K562 (cell line): ENCODE results near the gene SLC8A1. TPM values are rescaled to one million over a fixed set of nuclear protein-coding genes. Genes with fewer than 3 reads are reported as not detected.

ENCODE experiments used
- ATAC-seq: fragments of 200-7000 bp; cut with Tn5 transposase; 3 replicates; pipeline ENCODE4 v1.9.1; 2020; ENCODE audit warnings: moderate library complexity
- BruUV-seq: library from RNA; stranded (reverse); fragments of 400-500 nt; replicated peaks from 2 replicates; lab custom pipeline; 2021; lab: Mats Ljungman, UMichigan
- CTCF ChIA-PET: fragments of 300-600 bp; formaldehyde crosslinking; extraction: SDS; loops from one replicate; lab custom pipeline; 2021; ENCODE audit warnings: low intra/inter-chr PET ratio; lab: Yijun Ruan, JAX
- POLR2A ChIA-PET: fragments of 300-600, 350-650 bp; sonication (Branson Sonifier 250); formaldehyde crosslinking; extraction: SDS; loops from one replicate; lab custom pipeline; 2021; ENCODE audit warnings: antibody characterized with exemption, inconsistent platforms; lab: Yijun Ruan, JAX
- DNase-seq, 4 experiments: peaks; one replicate each; pipeline versions ENCODE4 v3.0.0 to v3.0.0-alpha.2; 2011 to 2018; ENCODE audit warnings: low spot score in 3 of 4, mixed read lengths in 3 of 4; ENCODE audit errors: extremely low read depth in 1 of 4
- FAIRE-seq: peaks from 2 replicates; lab custom pipeline; 2011; peaks lifted over from hg19 to GRCh38; lab: Jason Lieb, UNC
- H2AFZ ChIP-seq: 2 replicates; pipeline ENCODE4 v1.6.0; 2011; ENCODE audit warnings: low read depth, low read length, control low read depth, inconsistent platforms
- H3K27ac ChIP-seq: fragments of 200-600 bp; 3 replicates; pipeline ENCODE4 v1.8.0; 2011; ENCODE audit warnings: low read depth, mild to moderate bottlenecking, control low read depth, inconsistent platforms, low read length, moderate library complexity, mixed read lengths; ENCODE audit errors: extremely low read depth
- H3K27me3 ChIP-seq, 2 experiments: fragments of 300-600 bp in 1 of 2; 2 replicates in 1 of 2; 3 replicates in 1 of 2; pipeline versions ENCODE4 v1.6.0 to v1.8.0; 2011; ENCODE audit warnings: inconsistent platforms in 2 of 2, low read length in 2 of 2, mild to moderate bottlenecking in 1 of 2, mixed read lengths in 1 of 2, moderate library complexity in 1 of 2; ENCODE audit not compliant: control insufficient read depth in 2 of 2, insufficient read depth in 2 of 2
- H3K36me3 ChIP-seq: fragments of 300-600 bp; 3 replicates; pipeline ENCODE4 v1.8.0; 2011; ENCODE audit warnings: mild to moderate bottlenecking, low read length, inconsistent platforms; ENCODE audit not compliant: control insufficient read depth, insufficient read depth
- H3K4me1 ChIP-seq, 2 experiments: fragments of 200-600 bp in 1 of 2; replicated peaks in 1 of 2; 2 replicates in 1 of 2; 3 replicates in 1 of 2; pipeline versions ENCODE4 v1.5.1 to v1.8.0; 2011; ENCODE audit warnings: inconsistent platforms in 2 of 2, low read length in 2 of 2, mild to moderate bottlenecking in 1 of 2, mixed read lengths in 1 of 2, moderate library complexity in 1 of 2; ENCODE audit not compliant: control insufficient read depth in 2 of 2, insufficient read depth in 2 of 2
- H3K4me2 ChIP-seq: 2 replicates; pipeline ENCODE4 v1.6.1; 2011; ENCODE audit warnings: low read length, control low read depth, inconsistent platforms, mixed read lengths; ENCODE audit not compliant: insufficient read depth
- H3K4me3 ChIP-seq: fragments of 200-600 bp; sonication (generic), shearing (Covaris generic); 2 replicates; pipeline ENCODE4 v1.5.1; 2016; ENCODE audit warnings: control low read depth, inconsistent platforms
- H3K79me2 ChIP-seq: fragments of 200-600 bp; 3 replicates; pipeline ENCODE4 v1.8.0; 2011; ENCODE audit warnings: low read length, inconsistent platforms; ENCODE audit not compliant: control insufficient read depth, insufficient read depth
- H3K9ac ChIP-seq, 2 experiments: 2 replicates each; pipeline versions ENCODE4 v1.6.0 to v1.6.1; 2011; ENCODE audit warnings: low read depth in 2 of 2, low read length in 2 of 2, control low read depth in 1 of 2, inconsistent platforms in 1 of 2, mild to moderate bottlenecking in 1 of 2, mixed read lengths in 1 of 2; ENCODE audit not compliant: insufficient read depth in 1 of 2
- H3K9me1 ChIP-seq: one replicate; pipeline ENCODE4 v1.6.0; 2011; ENCODE audit warnings: inconsistent platforms, mild to moderate bottlenecking, low read length, moderate library complexity; ENCODE audit not compliant: control insufficient read depth, insufficient read depth
- H3K9me3 ChIP-seq: replicated peaks from 2 replicates; pipeline ENCODE4 v1.5.1; 2011; ENCODE audit warnings: low read depth, low read length, inconsistent platforms; ENCODE audit not compliant: control insufficient read depth, insufficient read depth
- H4K20me1 ChIP-seq: replicated peaks from 2 replicates; pipeline ENCODE4 v1.6.1; 2011; ENCODE audit warnings: low read length, inconsistent platforms, mixed read lengths; ENCODE audit not compliant: control insufficient read depth, insufficient read depth
- CHD2 ChIP-seq: IDR thresholded peaks from 2 replicates; pipeline ENCODE4 v1.6.1; 2011; ENCODE audit warnings: low read depth, low read length
- EHMT2 ChIP-seq: fragments of 450-650 bp; IDR thresholded peaks from 2 replicates; pipeline ENCODE4 v1.6.1; 2018; ENCODE audit warnings: antibody characterized with exemption
- ESRRB ChIP-seq: fragments of 250-450 bp; sonication (Bioruptor Pico); IDR thresholded peaks from 2 replicates; pipeline ENCODE4 v1.5.0; 2020; ENCODE audit warnings: mild to moderate bottlenecking, moderate library complexity, borderline replicate concordance
- ETS2 ChIP-seq: IDR thresholded peaks from 2 replicates; pipeline ENCODE4 v1.6.1; 2016; ENCODE audit warnings: borderline replicate concordance, missing genetic modification characterization, mild to moderate bottlenecking, moderate library complexity, missing compliant biosample characterization; ENCODE audit not compliant: poor library complexity, severe bottlenecking
- FOS ChIP-seq: IDR thresholded peaks from 3 replicates; pipeline ENCODE4 v1.6.1; 2011; ENCODE audit not compliant: insufficient read length; ENCODE audit errors: extremely low read depth
- FOXA3 ChIP-seq, 2 experiments: fragments of 450-650 bp in 1 of 2; sonication (generic) in 1 of 2; formaldehyde crosslinking; IDR thresholded peaks in 1 of 2; conservative IDR thresholded peaks in 1 of 2; 2 replicates each; pipeline versions ENCODE4 v1.4.0 to v1.8.0; 2020 to 2022; ENCODE audit warnings: mild to moderate bottlenecking in 2 of 2, missing genetic modification reagents in 1 of 2
- GTF3C2 ChIP-seq: IDR thresholded peaks from 3 replicates; pipeline ENCODE4 v1.6.1; 2011; ENCODE audit warnings: borderline replicate concordance, mild to moderate bottlenecking, moderate library complexity; ENCODE audit not compliant: insufficient read length; ENCODE audit errors: extremely low read depth
- KAT2B ChIP-seq: IDR thresholded peaks from one replicate; pipeline ENCODE4 v1.6.1; 2012; ENCODE audit warnings: low read depth, mild to moderate bottlenecking, control low read depth, inconsistent platforms, low read length, moderate library complexity
- LCOR ChIP-seq: sonication (generic); formaldehyde crosslinking; IDR thresholded peaks from 2 replicates; pipeline ENCODE4 v1.8.0; 2022; ENCODE audit warnings: mild to moderate bottlenecking, missing genetic modification reagents
- MCM2 ChIP-seq: fragments of 450-650 bp; IDR thresholded peaks from 2 replicates; pipeline ENCODE4 v1.6.1; 2017; ENCODE audit warnings: low read depth, mild to moderate bottlenecking
- NFIC ChIP-seq: fragments of 450-650 bp; IDR thresholded peaks from 2 replicates; pipeline ENCODE4 v1.6.1; 2017; ENCODE audit warnings: mild to moderate bottlenecking, inconsistent platforms
- OTX1 ChIP-seq: fragments of 450-650 bp; formaldehyde crosslinking; IDR thresholded peaks from 2 replicates; pipeline ENCODE4 v1.4.0; 2022; ENCODE audit warnings: mild to moderate bottlenecking
- POLR2H ChIP-seq: IDR thresholded peaks from 2 replicates; pipeline ENCODE4 v1.6.1; 2016; ENCODE audit warnings: missing genetic modification characterization, low read depth, mild to moderate bottlenecking, control low read depth, missing compliant biosample characterization, moderate library complexity
- SMARCA4 ChIP-seq: fragments of 450-650 bp; IDR thresholded peaks from 2 replicates; pipeline ENCODE4 v1.6.1; 2016
- TAF9B ChIP-seq: fragments of 450-650 bp; IDR thresholded peaks from 2 replicates; pipeline ENCODE4 v1.6.1; 2018; ENCODE audit warnings: mild to moderate bottlenecking; ENCODE audit not compliant: partially characterized antibody
- ZNF395 ChIP-seq: fragments of 200-800 bp; sonication (Bioruptor generic); IDR thresholded peaks from 2 replicates; pipeline ENCODE4 v1.6.1; 2017; ENCODE audit warnings: missing genetic modification characterization, missing compliant biosample characterization
- ZNF764 ChIP-seq: fragments of 250-450 bp; sonication (Bioruptor Pico); IDR thresholded peaks from 2 replicates; pipeline ENCODE4 v1.4.0; 2020; ENCODE audit warnings: low read depth, mild to moderate bottlenecking, moderate library complexity
- WGBS: fragments of 100-300 bp; shearing (Covaris generic); methylation state at CpG from one replicate; pipeline ENCODE4 v1.1.6; 2016; ENCODE audit warnings: low coverage, mixed read lengths; ENCODE audit not compliant: insufficient coverage; ENCODE audit errors: missing lambda C conversion rate; 5-methylcytosine and 5-hydroxymethylcytosine counted together
- in situ Hi-C: fragments of 300-500 bp; cut with MboI; formaldehyde crosslinking; loops from 4 replicates; pipeline ENCODE4 v1.15.0; 2018; ENCODE audit warnings: inconsistent platforms, mixed read lengths
- intact Hi-C: fragments of 100-400 bp; cut with micrococcal nuclease; formaldehyde crosslinking; loops from 2 replicates; pipeline ENCODE4 v1.14.2; 2022
- polyA plus RNA-seq, 8 experiments: library from polyadenylated mRNA; depleted of rRNA in 4 of 8; stranded (reverse) in 5 of 8; unstranded in 3 of 8; fragments of >200 nt; fragmentation: Nextera tagmentation in 2 of 8; fragmentation: Illumina TruSeq in 1 of 8; extraction: Ambion mirVana in 2 of 8; extraction: Trizol in 1 of 8; gene quantifications; 2 replicates each; pipeline versions ENCODE4 v1.2.1 to v1.2.3, GENCODE V29; 2011 to 2014; ENCODE audit warnings: inconsistent platforms in 1 of 8, missing spikeins in 1 of 8
- total RNA-seq, 7 experiments: library from RNA; depleted of rRNA in 6 of 7; stranded (reverse); fragments of >200 nt in 6 of 7; fragmentation: Illumina TruSeq in 2 of 7; extraction: Trizol in 2 of 7; gene quantifications; 2 replicates each; pipeline versions ENCODE4 v1.2.1 to v1.2.3, GENCODE V29; 2011 to 2021; ENCODE audit warnings: low replicate concordance in 1 of 7
- TF ChIP-seq, protein P1 (sequence below): conservative IDR thresholded peaks from 2 replicates; pipeline ENCODE4 v1.6.1; 2011; ENCODE audit warnings: low read depth, mild to moderate bottlenecking, low read length; ENCODE audit not compliant: control insufficient read depth

Gene SLC8A1
- total and polyA plus RNA-seq, 9 of the 15 experiments (the other 6 are each of a cell fraction or from before 2014, with no cell fraction given) = not detected

DNA sequence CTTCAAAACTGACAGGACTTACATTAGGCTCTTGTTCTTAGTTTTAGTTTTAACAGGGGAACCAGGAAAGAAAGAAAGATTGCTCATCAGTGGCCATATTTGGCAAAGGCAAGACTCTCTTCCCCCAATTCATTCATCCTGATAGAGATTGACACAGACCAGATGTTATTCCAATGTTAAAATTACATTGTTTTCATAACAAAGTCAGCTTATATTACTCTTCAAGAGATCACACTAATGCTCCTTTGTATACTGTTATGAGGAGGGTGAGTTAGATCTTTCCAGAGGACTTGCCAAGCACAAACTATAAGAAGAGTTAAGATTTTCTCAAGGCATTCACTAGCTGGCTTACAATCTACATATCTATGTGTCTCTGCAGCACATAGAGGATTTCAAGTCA, 252.1 kb downstream of the SLC8A1 start (continued):
- TF ChIP-seq, protein P1, sequence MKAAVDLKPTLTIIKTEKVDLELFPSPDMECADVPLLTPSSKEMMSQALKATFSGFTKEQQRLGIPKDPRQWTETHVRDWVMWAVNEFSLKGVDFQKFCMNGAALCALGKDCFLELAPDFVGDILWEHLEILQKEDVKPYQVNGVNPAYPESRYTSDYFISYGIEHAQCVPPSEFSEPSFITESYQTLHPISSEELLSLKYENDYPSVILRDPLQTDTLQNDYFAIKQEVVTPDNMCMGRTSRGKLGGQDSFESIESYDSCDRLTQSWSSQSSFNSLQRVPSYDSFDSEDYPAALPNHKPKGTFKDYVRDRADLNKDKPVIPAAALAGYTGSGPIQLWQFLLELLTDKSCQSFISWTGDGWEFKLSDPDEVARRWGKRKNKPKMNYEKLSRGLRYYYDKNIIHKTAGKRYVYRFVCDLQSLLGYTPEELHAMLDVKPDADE = no peak
- TF ChIP-seq POLR2H (no peak), ZNF764 (CRISPR knock-in tag) (no peak), ESRRB (CRISPR knock-in tag) (no peak), GTF3C2 (no peak)

DNA sequence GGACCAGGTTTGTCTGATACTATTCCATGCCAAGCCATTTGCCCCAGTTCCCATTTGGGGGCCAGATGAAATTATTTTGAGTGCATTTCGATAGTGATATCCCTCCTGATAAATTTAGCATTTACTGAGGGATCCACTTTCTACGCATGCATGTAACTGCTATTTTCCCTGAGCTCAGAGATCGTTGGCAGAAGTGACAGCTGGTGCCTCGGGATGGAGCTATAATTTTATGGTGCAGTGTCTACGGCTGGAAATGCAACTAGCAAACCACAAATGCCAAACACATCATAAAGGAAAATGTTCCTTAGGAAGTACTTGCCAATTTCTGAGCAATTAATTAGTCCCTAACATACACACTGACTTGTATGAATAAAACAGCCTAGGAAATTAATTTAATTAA, 254.8 kb downstream of the SLC8A1 start:
- no peak overlapping the region for H3K9ac ChIP-seq
- no peak overlapping the region for H2AFZ ChIP-seq
- FAIRE-seq = no peak
- H3K36me3 ChIP-seq = no peaks in the 10 kb centered on the region
- BruUV-seq = no TSS peak
- in situ Hi-C loops = no loop called here
- no peak for DNase-seq
- WGBS = 0% methylated on average over 5 of the region's 5 CpGs
- H4K20me1 ChIP-seq = no peaks in the 10 kb centered on the region
- no peaks in the 10 kb centered on the region for H3K9me1 ChIP-seq
- no peak for ATAC-seq
- H3K4me2 ChIP-seq = no peak overlapping the region
- H3K4me1 ChIP-seq = no peaks in the 10 kb centered on the region
- no peak overlapping the region for H3K4me3 ChIP-seq
- intact Hi-C loops = no loop called here
- 0 out of 2 replicates have a peak, but pooled peaks cover 2% of the 10 kb centered on the region for H3K9me3 ChIP-seq
- no peaks in the 10 kb centered on the region for H3K27me3 ChIP-seq
- no peak overlapping the region for H3K27ac ChIP-seq
- ChIA-PET CTCF (no interaction called here), POLR2A (no interaction called here)
- H3K79me2 ChIP-seq = no peaks in the 10 kb centered on the region
- TF ChIP-seq TAF9B (no peak), SMARCA4 (no peak), FOXA3 (CRISPR knock-in tag; conservative IDR thresholded peaks at IDR 0.05 in 1 of 2, IDR thresholded peaks at IDR 0.05 in 1 of 2) (no peak), MCM2 (no peak), EHMT2 (no peak), ETS2 (tag) (no peak), FOS (no peak), LCOR (CRISPR knock-in tag) (no peak), KAT2B (no peak), CHD2 (no peak), OTX1 (no peak), ZNF395 (CRISPR knock-in tag) (no peak), NFIC (no peak)
